Measurements from ENCODE around the gene SDF2.
"Not testable (repeated sequence)": the region's sequence is repeated elsewhere in the genome, so short reads cannot be mapped to it uniquely, and the experiment has no call there.

SDF2 gene

DNA sequence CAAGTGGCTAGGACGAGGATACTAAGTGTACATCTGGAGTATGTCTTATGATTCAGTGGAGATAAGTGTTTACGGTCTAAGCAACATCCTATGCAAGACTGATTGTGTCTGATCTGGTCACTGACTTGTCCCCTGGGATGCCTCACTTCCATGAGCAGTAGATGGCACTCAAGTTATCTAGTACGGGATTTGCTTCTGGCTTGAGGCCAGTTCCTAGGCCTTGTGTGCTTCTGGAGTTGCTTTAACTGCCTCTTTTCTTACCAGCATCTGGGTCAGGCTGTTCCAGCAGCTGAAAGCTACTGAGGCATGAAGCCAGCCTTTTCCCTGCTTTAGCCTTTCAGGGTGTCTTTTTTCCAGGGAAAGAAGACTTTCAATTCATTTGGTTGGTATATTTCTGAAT, 23.3 kb upstream of the SDF2 start:
- DNase-seq, result peak; percentile 13

DNA sequence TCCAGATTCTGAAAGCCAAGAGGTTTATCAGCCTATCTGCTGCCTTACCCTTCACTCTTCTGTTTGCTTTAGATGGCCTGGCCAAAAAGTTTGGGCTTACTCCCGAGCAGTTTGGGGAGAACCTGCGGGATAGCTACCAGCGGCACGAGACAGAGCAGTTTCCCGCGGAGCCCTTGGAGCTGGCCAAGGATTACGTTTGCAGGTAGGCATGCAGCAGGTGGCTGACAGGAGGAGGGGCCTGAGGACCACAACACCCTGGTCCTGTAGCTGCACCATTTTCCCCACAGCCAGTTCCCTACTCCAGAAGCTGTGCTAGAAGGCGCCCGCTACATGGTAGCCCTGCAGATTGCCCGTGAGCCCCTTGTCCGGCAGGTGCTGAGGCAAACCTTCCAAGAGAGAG, 20.9 kb upstream of the SDF2 start:
- no peak for DNase-seq

DNA sequence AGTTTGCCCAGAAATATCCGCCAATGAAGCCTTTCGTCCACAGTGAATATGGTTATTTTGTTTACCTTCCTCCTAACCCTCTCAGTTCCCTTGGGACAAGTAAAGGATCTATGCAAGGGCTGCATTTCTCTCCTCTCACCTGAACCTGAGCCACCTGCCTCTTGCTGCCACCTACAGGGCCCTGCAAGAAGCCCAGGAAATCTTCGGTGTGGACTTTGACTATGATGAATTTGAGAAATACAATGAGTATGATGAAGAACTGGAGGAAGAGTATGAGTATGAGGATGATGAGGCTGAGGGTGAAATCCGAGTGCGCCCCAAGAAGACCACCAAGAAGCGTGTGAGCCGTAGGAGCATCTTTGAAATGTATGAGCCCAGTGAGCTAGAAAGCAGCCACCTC, 14.3 kb upstream of the SDF2 start:
- DNase-seq, result peak; percentile 78

DNA sequence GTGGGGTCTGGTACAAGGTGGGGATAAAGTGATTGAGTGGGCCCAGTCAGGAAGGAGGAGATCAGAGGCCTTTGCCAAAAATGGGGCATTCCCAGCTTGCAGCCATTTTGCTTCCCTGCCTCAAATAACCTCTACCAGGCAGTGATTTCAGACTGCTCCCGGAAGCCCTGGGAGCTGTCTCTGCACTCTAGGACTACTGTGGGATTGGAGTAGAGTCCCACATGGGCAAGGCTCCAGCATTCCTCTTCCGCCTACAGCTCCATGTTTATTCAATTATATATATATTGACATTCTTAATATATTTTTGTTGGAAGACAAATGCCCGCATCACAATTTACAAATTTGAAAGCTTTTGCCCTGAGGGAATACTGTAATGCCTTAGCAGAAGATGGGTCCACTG, 13.8 kb upstream of the SDF2 start:
- DNase-seq, result no peak

- no peak for DNase-seq
These were observed 8.2 kb upstream of the SDF2 start for GRCh38 chr17:28669918-28670317.

GRCh38 chr17:28667870-28668269, 6.2 kb upstream of the SDF2 start:
- DNase-seq, result no peak

DNA sequence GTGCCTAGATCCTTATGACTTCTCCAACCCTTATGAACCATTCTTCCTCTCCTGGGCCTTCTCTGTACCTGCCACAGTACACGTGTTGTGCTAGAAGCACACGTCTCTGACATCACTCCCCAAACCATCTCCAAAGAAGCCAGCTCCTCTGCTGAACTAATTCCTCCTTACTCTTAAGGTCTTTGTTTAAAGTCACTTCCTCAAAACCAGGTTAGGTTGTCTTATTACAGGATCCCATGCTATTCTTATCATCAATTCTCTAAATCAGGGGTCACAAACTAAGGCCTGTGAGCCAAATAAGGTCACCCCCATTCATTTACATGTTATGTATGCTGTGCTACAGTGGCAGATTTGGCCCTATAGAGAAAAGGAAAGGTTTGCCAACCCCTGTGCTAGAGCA, 4.3 kb upstream of the SDF2 start:
- DNase-seq, result no peak

DNA sequence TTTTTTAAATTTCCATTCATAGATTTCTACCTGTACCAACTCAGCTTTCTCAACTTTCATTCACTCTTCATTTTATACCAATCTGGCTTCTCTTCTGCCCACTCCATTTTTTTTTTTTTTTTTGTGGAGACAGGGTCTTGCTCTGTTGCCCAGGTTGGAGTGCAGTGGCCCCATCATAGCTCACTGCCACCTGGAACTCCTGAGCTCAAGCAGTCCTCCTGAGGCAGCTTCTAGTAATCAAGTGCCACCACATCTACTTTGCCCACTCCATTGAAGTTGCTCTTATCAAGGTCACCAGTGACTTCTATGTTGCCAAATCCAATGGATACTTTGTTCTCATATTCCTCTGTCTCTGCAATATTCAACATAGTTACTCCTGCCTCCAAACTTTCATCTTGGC, 2.0 kb upstream of the SDF2 start:
- DNase-seq, result no peak

DNA sequence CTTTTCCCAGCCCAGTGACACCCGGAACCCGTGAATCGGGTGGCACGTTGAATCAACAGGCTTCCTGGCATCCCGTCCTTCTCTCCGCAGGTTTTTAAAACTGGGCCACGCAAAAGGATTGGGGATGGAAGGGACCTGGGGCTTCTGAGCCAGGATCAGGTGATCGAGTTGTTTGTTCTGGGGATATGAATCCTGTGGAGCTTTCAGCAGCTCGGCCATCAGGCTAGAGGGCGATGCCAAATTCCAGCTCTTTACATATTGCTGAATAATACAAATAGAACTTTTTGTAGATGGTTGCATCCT, 772 bp upstream of the SDF2 start:
- no peak for DNase-seq

- DNase-seq, result not testable (repeated sequence)
These were observed 2.2 kb downstream of the SDF2 start for GRCh38 chr17:28659497-28659881.

- DNase-seq, result not testable (repeated sequence)
These were observed 2.8 kb downstream of the SDF2 start for GRCh38 chr17:28658766-28659496.

- DNase-seq, result not testable (repeated sequence)
These were observed 3.4 kb downstream of the SDF2 start for GRCh38 chr17:28658342-28658741.

- no peak for DNase-seq
These were observed 4.0 kb downstream of the SDF2 start for GRCh38 chr17:28657756-28658155.

- no peak for DNase-seq
These were observed 6.5 kb downstream of the SDF2 start for GRCh38 chr17:28655160-28655559.

DNA sequence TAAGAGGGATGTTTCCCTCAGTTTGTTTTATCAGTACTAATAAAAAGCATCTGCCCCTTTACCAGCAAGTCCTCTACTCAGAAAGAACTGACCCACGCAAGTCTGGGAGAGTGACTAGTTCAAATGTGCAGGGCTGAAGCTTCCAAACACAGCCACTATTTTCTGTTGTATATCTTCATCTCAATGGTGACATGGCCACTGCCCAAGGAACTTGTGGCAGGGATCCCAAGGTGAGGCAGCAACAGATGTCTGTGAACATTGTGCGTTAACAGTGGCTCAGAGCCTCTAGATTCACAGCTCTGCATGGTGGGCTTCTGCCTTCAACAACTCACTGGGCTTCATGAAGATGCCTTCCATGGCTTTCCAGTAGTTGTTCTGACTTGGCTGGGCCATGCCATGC, 13.0 kb downstream of the SDF2 start:
- DNase-seq, result no peak

GRCh38 chr17:28646039-28646754, 15.5 kb downstream of the SDF2 start:
- peak; percentile 8 for DNase-seq

DNA sequence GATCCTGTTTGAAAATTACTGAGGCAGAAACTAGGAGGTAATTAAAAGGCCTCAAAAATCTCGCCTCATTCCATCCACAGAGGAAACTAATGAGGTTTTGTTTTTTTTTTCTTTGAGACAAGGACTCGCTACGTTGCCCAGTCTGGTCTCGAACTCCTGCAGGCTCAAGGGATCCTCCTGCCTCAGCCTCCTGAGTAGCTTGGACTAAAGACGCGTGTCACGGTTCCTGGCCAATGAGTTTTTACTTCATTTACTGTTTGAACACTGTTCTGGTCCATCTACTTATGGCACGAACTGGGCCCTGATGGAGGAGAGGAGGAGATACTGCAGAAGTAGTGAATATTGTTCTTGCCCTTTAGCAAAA, 16.1 kb downstream of the SDF2 start:
- DNase-seq, result no peak

DNA sequence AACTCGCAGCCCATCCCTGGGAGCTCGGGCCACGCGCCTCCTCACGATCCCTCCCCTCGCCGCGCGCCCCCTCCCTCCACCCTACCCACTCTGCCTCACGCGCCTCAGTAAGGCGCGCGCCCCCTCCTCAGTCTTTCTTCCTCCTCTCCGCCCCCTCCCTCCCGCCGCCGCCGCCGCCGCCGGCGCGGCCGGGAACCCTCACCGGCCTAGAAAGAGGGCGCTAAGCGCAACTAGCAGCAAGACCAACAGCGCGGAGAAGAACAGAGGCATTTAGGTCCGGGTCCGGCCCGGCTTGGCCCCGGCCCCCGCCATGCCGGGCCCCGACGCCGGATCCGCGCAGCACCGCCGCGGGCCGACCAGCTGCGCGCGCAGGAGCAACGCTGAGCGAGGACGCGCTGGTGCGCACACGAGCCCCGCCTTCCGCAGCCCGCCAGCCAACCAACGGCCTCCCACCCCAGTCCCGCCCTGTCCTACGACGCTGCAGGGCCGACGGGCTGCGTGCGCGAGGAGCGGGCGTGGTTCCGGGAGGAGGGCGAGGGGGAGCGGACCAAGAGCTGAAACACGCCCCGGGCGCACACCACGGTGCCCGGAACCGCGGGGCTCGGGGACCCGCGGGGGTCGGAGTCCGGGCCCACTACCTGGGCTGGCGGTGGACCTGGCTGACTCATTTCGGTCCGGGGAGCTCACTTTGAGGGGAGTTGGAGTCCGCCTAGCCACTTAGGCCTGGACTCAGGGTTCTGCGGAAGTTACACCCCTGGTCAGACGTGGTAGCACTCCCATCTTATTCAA, 16.7 kb downstream of the SDF2 start, which contains the start of gene BLTP2:
TSS of gene BLTP2 (minus strand) at position 372 of the 789 bp plus-strand sequence. CDS start at position 270, 102 bp downstream.
- peak; percentile 85 for DNase-seq

DNA sequence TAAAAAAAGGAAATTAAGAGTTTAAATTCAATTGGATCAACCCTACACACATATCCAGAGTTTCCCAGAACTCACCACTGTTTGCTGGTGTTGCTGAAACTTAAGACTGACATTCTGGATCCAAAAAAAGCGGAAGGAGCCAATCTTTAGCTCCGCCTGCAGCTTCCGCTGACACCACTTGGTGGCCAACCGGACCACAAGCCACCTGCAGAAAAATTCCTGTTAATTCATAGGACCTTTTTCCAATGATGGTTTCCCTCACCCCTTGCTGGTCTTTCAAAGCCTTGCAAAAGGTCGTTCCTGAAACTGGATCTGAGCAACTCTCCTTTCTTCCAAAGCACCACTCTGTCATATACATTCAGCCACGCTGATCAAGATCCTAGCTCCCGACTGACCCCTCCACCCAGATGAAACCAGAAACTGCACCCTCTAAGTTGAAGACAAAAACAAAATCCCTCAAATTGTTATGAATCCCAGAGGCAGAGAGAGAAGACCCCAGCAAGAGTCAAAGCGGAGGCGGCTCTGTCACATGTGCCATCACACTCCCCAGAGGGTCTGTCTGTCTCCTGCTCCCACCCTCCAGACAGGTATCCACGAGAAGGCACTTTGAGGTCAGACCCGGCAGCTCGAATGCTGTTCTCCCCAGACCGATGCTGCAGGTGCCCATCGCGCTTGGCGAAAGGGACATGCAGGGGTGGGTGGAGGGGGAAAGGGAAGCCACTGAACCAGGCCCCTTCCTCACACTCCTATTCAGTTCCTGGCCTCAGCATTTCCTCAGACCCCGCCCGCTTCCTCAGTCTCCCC, 17.5 kb downstream of the SDF2 start:
- DNase-seq, result no peak

- DNase-seq, result no peak
These were observed 20.1 kb downstream of the SDF2 start for GRCh38 chr17:28641579-28641978.

DNA sequence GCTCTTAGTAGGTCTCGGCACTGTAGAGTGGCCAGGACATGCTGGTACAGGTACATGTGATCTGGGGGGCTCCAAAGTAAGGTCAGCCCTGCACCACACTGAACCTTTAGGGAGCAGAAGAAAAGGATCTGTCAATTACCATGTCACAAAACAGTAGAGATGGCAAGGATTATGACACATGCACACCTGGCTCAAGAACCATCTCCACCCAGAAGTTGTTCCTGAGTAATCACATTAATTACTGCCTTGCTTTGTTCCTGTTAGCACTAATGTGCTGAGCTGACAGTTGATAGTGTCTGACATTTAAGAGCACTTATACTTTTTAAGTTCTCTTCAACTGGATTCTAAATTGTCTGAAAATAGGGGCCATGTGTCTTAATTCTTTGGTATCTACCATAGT, 26.2 kb downstream of the SDF2 start:
- no peak for DNase-seq

GRCh38 chr17:28634206-28634865, 27.4 kb downstream of the SDF2 start:
- no peak for DNase-seq

GRCh38 chr17:28626818-28627217, 34.9 kb downstream of the SDF2 start:
- no peak for DNase-seq

All from DMS153 (cell line).